Measurements from ENCODE around the gene RASL11A. TPM values are rescaled to one million over a fixed set of nuclear protein-coding genes. Genes with fewer than 3 reads are reported as not detected.

RASL11A gene
- polyA plus RNA-seq, 3 donors: 1.0 to 6.8 (median 3.8) TPM

DNA sequence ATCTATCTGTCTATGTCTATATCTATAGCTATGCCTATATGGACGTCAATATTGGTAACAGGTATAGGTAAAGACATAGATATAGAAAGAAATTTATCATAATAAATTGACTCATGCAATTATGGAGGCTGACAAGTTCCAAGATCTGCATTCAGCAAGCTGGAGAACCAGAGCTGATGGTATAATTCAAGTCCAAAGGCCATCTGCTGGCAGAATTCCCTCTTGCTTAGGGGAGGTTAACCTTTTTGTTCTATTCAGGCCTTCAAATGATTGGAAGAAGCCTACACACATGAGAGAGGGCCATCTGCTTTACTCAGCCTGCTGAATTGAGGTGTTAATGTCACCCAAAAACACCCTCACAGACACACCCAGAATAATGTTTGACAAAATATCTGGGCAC is 10.8 kb downstream of the RASL11A start:
- intact Hi-C loops (cut with micrococcal nuclease): loop anchor here (5.0 to 10.0 kb wide), 2 partner anchors 294 to 297 kb away; no protein-coding TSS in a partner anchor
- Histone ChIP-seq H3K27me3 (ENCODE audit: control insufficient read depth in 2 of 2, insufficient read depth in 2 of 2, low read length in 2 of 2) (no peaks in the 10 kb centered on the region), H2AFZ (ENCODE audit: insufficient read depth, low read depth, low read length, poor library complexity, severe bottlenecking) (no peak overlapping the region), H3K79me2 (ENCODE audit: insufficient read depth, low read length) (no peaks in the 10 kb centered on the region), H3K4me1 (ENCODE audit: control insufficient read depth in 1 of 2, insufficient read depth in 2 of 2, low read length in 2 of 2) (no peaks in the 10 kb centered on the region), H3K4me3 (replicated peaks in 1 of 3; ENCODE audit: low read depth in 2 of 3, low read length in 3 of 3) (no peak overlapping the region), H3K27ac (ENCODE audit: low read depth in 1 of 2, low read length in 2 of 2) (no peak overlapping the region), H3K9ac (ENCODE audit: insufficient read depth, low read length, poor library complexity, severe bottlenecking) (no peak overlapping the region), H4K20me1 (ENCODE audit: insufficient read depth, low read length) (no peaks in the 10 kb centered on the region), H3K9me3 (replicated peaks in 1 of 2; ENCODE audit: control insufficient read depth in 1 of 2, insufficient read depth in 1 of 2, low read length in 2 of 2) (no peaks in the 10 kb centered on the region), H3K4me2 (replicated peaks; ENCODE audit: extremely low read depth, low read length, poor library complexity, severe bottlenecking) (no peak overlapping the region), H3K36me3 (replicated peaks in 1 of 2; ENCODE audit: control insufficient read depth in 1 of 2, insufficient read depth in 2 of 2, low read length in 2 of 2) (no peaks in the 10 kb centered on the region)
- no CpG with 5 or more reads among the region's 1 CpG for WGBS (ENCODE audit: insufficient coverage)
- Mint-ChIP-seq H3K4me1 (no peaks in the 10 kb centered on the region), H3K9me3 (peaks cover 0 to 3% (median 0%) of the 10 kb centered on the region in 7 donors), H3K36me3 (no peaks in the 10 kb centered on the region), H3K4me3 (no peak overlapping the region), H3K27ac (no peak overlapping the region), H3K27me3 (ENCODE audit: low read depth in 3 of 3) (peaks cover 0 to 5% (median 3%) of the 10 kb centered on the region in 3 donors)
- TF ChIP-seq, protein P1, sequence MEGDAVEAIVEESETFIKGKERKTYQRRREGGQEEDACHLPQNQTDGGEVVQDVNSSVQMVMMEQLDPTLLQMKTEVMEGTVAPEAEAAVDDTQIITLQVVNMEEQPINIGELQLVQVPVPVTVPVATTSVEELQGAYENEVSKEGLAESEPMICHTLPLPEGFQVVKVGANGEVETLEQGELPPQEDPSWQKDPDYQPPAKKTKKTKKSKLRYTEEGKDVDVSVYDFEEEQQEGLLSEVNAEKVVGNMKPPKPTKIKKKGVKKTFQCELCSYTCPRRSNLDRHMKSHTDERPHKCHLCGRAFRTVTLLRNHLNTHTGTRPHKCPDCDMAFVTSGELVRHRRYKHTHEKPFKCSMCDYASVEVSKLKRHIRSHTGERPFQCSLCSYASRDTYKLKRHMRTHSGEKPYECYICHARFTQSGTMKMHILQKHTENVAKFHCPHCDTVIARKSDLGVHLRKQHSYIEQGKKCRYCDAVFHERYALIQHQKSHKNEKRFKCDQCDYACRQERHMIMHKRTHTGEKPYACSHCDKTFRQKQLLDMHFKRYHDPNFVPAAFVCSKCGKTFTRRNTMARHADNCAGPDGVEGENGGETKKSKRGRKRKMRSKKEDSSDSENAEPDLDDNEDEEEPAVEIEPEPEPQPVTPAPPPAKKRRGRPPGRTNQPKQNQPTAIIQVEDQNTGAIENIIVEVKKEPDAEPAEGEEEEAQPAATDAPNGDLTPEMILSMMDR (IDR thresholded peaks at IDR 0.05): no peak
- DNase-seq: no peak

DNA sequence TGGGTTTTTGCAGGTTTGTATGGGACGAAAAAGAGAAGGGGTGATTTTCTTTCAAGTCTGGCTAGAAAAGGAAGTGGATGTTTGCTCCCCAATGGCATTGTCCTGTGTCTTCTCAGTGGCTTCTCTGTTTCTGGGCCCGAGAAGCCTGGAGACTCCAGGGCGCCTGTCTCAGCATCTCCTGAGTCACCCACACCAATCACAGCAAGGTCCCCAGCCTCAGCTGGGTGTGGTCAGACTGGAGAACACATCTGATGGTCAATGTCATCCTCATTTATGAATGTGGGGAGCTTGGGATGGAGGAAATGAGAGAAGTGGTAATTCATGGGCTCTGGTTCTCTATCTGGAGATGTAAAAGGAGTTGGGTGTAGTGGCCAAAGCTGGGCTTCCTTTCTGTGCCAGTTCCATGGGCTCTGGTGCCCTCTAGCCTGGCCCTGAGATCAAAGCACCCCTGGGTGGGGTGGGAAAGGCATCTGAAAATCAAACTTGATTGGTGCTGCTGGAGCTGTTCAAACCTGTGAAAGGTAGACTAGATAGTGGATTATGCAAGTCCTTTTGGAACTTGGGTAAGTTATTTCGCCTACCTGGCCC is 13.4 kb downstream of the RASL11A start:
- H3K36me3 ChIP-seq (replicated peaks in 1 of 2; ENCODE audit: control insufficient read depth in 1 of 2, insufficient read depth in 2 of 2, low read length in 2 of 2): no peaks in the 10 kb centered on the region
- peaks cover 0 to 5% (median 2%) of the 10 kb centered on the region in 3 donors for H3K27me3 Mint-ChIP-seq (ENCODE audit: low read depth in 3 of 3)
- no peaks in the 10 kb centered on the region for H3K36me3 Mint-ChIP-seq
- peak overlapping the region in 1 of 2 donors; percentile 17 for H3K4me3 Mint-ChIP-seq
- H3K4me2 ChIP-seq (replicated peaks; ENCODE audit: extremely low read depth, low read length, poor library complexity, severe bottlenecking): no peak overlapping the region
- H3K27ac ChIP-seq (ENCODE audit: low read depth in 1 of 2, low read length in 2 of 2): no peak overlapping the region
- no peak overlapping the region for H3K27ac Mint-ChIP-seq
- intact Hi-C loops (cut with micrococcal nuclease): loop anchor here (5.0 to 10.0 kb wide), 2 partner anchors 297 to 299 kb away; no protein-coding TSS in a partner anchor
- H3K4me1 Mint-ChIP-seq: no peaks in the 10 kb centered on the region
- H3K4me3 ChIP-seq (replicated peaks in 1 of 3; ENCODE audit: low read depth in 2 of 3, low read length in 3 of 3): no peak overlapping the region
- 86% methylated on average over 1 of the region's 4 CpGs for WGBS (ENCODE audit: insufficient coverage)
- H3K79me2 ChIP-seq (ENCODE audit: insufficient read depth, low read length): no peaks in the 10 kb centered on the region
- H3K9me3 ChIP-seq (replicated peaks in 1 of 2; ENCODE audit: control insufficient read depth in 1 of 2, insufficient read depth in 1 of 2, low read length in 2 of 2): no peaks in the 10 kb centered on the region
- TF ChIP-seq, protein P1 (IDR thresholded peaks at IDR 0.05): peak; percentile 43
- H4K20me1 ChIP-seq (ENCODE audit: insufficient read depth, low read length): no peaks in the 10 kb centered on the region
- peak; percentile 15 to 26 (median 17) for DNase-seq
- no peak overlapping the region for H2AFZ ChIP-seq (ENCODE audit: insufficient read depth, low read depth, low read length, poor library complexity, severe bottlenecking)
- H3K9ac ChIP-seq (ENCODE audit: insufficient read depth, low read length, poor library complexity, severe bottlenecking): no peak overlapping the region
- no peaks in the 10 kb centered on the region for H3K4me1 ChIP-seq (ENCODE audit: control insufficient read depth in 1 of 2, insufficient read depth in 2 of 2, low read length in 2 of 2)
- H3K9me3 Mint-ChIP-seq: no peaks in the 10 kb centered on the region
- no peaks in the 10 kb centered on the region for H3K27me3 ChIP-seq (ENCODE audit: control insufficient read depth in 2 of 2, insufficient read depth in 2 of 2, low read length in 2 of 2)

All from CD14-positive monocyte (primary cell).